Suppressor macrophage treated with lipopolysaccharide for 1 hour (primary cell): Measurements from ENCODE around the gene FOXP1.

Source experiments
- DNase-seq, 3 donors: peaks; one replicate each; pipeline ENCODE4 v3.0.0-alpha.2; 2020 to 2022

Gene FOXP1

GRCh38 chr3:71163198-71163918, 420.2 kb downstream of the FOXP1 start:
- DNase-seq = peak in 1 of 3 donors; percentile 16

GRCh38 chr3:71162221-71162620, 421.3 kb downstream of the FOXP1 start:
- DNase-seq = peak in 1 of 3 donors; percentile 15

DNA sequence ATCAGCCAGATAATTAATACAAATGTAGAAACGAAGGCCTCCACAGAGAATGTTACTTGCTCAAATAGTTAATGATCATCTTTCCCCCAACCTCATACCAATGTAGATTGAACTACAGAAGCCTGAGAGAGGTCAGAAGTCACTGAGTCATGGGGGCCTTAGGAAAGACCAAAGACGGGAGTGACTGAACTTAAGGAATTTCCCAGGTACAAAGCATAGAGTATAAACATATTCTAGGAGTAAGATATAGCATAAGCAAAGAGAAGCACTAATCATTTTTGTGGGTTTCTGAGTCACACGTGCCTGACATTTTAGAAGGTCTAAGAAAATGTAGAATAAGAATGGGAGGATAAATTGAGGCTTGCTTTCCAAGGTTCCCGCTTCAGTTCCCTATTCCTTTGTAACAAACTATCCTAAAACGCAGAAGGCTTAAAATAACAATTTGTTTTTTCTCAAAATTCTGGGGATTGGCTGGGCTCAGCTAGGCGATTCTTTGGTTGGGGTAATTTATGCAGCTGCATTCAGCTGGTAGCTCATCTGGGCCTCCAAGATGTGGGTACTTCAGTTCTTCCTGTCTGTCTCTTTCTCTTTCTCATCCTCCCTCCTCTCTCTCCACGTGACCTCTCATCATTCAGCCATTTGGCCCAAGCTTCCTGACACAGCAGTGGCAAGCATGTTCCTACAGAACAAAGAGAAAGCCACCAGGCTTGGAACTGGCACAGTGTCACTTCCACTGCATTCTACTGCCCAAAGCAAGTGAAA, 422.6 kb downstream of the FOXP1 start:
- peak; percentile 18 to 40 (median 29) for DNase-seq

DNA sequence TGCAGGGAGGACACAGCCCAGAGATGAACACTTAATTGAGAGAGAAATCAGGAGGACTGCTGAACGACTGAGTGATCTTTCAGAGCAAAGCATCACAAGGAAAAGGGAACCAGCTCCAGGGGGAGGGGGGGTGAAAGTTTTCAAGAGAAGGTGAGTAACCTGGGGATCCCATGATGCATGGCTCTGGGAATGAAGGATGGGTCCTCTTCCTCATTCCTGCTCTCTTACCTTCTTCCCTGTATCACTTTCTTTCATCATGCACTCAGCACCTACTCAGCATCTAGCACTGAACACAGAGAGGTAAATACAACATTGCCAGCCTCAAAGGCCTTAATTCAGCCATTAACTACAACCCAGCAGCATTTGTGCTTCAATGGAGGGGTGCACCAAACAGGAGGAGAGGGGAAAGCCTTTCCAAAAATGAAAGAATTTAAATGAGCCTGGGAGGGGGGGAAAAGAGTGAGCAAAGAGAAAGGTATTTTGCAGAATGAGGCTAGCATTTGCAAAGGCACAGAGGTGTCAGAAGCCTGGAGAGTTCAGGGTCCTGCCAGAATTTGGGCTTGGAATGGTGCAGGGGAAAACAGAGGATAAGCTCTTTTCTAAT, 427.4 kb downstream of the FOXP1 start:
- peak in 1 of 3 donors; percentile 7 for DNase-seq

GRCh38 chr3:71154846-71155245, 428.7 kb downstream of the FOXP1 start:
- no peak for DNase-seq

GRCh38 chr3:71153713-71154112, 429.8 kb downstream of the FOXP1 start:
- peak in 1 of 3 donors; percentile 9 for DNase-seq

DNA sequence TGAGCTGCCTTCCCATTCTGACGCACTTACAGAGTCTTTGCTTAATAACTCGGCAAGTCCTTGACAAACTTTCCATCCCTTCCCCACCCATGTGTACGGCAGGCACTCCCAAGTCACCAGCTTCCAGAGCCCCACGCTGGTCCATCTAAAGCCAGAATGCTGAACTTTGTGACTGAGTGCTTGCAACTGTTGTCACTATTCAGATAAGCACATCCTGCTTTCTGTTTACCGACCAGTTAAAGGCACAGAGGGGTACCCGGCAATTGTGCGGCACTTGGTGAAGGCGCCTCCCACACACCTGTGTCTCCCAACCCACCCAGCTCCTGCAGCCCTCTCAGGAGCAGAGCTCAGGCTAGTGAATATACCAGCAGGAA, 430.6 kb downstream of the FOXP1 start:
- no peak for DNase-seq

GRCh38 chr3:71152039-71152891, 431.3 kb downstream of the FOXP1 start:
- DNase-seq = no peak

DNA sequence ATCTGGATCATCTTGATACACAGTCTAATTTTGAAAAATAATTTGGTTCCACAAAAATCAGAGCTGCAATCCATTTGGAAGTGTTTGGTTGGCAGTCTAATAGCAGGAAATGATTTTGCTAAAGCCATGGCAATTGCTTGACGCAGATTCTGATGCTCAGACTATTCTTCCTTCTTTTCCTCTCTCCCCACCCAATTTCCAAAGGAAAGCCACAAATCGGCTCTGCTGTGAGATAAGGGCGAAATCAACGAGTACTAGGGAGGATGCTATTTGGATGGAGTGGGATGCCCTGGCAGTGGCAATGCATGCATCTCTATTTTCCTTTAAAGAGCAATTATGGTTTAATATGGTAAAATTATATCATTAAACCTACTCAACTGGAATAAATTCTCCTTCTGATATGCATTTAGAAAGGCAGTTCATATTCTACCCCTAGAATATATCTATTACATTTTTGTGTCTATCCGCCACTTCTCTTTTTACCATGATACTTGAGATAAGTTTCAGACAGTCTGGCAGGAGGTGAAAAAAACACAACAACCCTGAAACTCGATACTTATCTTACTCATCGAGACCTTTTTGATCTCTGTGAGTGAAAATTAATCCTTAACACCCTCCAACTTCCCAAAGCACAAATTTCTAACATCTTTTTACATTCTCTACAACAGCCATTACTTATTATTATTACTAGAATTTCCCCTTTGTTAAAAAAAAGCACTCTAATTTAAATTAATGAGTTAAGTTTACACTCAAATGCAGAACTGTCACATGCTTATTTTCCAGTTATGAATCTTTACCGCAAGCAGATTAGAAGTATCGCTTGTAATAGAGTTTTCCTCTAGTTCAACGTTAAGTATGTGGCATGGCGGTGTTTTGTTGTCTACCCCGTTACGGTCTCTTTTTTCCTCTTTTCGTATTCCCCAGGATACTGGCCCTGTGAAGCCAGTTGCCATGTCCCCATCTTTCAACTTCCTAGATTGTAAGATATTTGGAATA, 433.3 kb downstream of the FOXP1 start:
- DNase-seq = no peak

GRCh38 chr3:71148455-71149060, 435.0 kb downstream of the FOXP1 start:
- DNase-seq = no peak

DNA sequence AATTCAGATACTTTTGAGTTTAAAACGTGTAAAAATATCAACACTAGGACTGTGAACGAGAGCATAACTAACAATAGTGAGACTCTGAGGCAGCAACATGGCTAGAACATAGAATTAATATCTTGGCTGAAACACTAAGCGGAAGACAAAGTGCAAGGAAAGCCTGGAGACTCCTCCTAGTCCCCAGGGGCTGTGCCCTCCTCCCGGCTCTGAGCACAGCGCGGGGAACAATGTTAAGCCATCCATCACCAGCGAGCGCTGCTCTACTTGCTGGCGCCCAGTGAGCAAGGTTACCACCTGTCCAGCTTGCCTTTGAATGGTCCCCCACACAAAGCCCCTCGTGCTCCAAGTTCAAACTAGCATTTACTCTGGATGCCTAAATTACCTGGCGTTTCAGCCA, 436.9 kb downstream of the FOXP1 start:
- DNase-seq = no peak

DNA sequence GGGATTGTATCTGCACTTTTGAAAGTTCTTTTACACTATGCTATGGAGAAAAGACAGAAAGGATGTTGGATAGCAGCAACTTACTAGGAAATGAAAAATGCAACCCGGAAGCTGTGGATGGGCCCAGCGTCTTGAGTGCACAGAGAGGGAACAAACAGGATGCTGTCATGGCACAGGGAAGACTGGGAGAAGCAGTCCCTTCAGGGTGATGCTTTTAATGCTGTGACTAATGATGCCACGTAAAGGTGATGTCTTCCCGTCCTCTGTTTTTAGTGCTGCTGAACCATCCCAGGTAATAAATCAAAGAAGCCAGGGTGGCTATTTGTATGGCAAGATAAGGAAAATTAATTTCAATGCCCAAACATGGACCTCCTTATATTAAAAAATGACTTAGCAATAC, 437.6 kb downstream of the FOXP1 start:
- no peak for DNase-seq

- no peak for DNase-seq
These were observed 438.8 kb downstream of the FOXP1 start for GRCh38 chr3:71144525-71145253.

GRCh38 chr3:71143493-71143892, 440.0 kb downstream of the FOXP1 start:
- no peak for DNase-seq

DNA sequence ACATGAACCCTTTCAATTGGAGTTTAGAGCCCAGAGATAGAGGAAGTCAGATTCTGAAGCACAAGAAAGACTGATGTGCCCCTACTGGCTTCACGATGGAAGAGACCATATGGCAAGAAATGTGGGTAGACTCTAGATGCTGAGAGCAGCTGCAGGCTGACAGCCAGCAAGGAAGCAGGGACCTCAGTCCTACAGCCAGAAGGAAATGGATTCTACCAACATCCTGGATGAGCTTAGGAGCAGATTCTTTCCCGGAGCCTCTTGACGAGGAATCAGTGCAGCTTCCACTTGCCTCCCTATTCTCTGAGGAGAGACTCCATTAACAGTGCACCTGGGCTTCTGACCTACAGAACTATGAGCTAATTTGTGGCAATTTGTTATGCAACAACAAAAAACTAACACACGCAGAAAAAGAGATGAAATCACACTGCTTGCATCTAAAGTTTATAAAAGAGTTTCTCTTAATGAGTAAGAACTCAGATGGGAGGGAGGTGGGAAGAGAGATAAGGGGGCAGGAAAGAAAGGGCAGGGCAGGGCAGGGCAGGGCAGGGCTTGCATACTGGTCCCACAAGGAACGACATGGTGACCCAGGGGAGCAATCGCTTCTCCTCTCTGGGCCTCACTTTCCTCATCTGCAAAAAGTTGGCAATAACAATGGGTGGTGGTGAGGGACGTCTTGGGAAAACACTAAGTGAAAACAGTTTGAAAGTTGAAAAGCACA, 440.9 kb downstream of the FOXP1 start:
- peak in 2 of 3 donors; percentile 20 to 25 for DNase-seq

- no peak for DNase-seq
These were observed 443.1 kb downstream of the FOXP1 start for GRCh38 chr3:71140477-71140876.

DNA sequence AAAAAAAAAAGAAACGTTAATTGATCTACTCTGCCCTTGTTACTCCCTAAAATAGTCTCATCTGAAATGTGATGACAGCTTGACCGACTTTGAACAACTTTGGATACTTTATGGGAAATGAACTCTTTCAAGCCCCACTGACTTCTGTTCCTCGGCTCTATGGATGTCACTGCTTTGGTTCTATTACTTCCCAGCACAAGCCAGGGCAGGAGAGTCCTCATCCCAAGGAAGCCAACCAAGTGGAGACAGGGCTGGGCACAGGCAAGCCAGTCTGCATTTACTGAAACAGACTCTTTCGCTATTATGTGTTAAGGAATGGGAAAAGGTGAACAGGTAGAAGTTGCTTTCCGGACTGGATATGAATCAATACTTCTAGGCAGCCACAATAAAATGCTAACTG, 444.0 kb downstream of the FOXP1 start:
- DNase-seq = no peak

DNA sequence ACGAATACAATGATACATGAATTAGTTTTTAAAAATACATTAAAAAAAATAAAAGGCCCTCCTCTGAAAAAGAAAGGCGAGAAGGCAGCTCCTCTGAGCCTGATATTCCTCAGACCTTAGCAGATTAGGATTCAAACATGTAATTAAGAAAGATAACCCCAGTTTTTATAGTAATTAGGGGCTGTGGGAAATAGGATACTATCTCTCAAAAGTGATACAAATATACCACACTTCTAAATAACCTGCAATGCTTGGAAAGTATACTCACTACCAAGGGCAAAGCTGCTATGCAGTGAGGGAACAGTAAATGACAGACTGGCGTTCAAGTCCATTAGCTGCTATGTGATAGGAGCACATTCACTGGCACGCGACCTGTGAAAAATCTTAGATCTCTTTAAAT, 445.1 kb downstream of the FOXP1 start:
- DNase-seq = no peak

- DNase-seq = no peak
These were observed 447.3 kb downstream of the FOXP1 start for GRCh38 chr3:71136276-71136675.
